Placental epithelial cell (primary cell): ENCODE measurements around the gene MOXD1. TPM values are rescaled to one million over a fixed set of nuclear protein-coding genes. Genes with fewer than 3 reads are reported as not detected.

Source experiments
- total RNA-seq: library from RNA; depleted of rRNA; stranded (reverse); fragments of >200 nt; gene quantifications from 2 replicates; pipeline ENCODE4 v1.2.3, GENCODE V29; 2012

The MOXD1 gene
- 71.0 and 119 TPM in 2 replicates for total RNA-seq

DNA sequence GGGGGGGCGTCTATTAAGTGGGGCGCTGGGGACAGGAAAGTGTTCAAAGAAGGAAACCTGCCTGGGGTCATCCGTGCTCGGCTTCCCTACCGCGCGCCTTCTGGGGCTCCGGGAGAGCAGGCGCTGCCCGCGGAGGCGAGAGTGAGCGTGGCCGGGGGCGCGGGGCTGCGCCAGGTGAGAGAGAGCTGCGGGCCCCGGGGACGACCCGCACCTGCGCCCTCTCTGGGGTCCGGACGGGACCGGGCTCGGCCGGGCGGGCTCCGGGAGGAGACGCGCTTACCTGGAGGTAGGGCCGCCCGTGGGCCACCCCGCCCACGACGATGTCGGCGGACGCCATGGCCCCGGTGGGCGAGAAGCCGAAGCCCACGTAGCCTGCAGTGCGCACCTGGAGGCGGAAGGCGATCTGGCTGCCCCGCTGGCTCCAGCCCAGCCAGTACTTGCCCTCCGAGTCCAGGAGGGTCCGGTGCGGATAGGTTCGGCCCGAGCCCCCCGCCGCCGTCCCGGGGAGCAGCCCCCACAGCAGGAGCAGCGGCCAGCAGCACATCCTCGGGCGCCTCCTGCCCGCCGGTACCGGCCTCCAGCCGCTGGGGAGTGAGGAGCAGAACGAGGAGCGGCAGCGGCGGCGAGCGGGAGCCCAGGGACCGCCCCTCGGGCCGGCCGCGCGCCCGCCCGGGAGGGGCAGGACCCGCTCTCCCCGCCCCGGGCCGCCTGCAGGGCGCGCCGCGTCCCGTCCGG lies at the start of gene MOXD1:
Gene MOXD1 (minus strand): TSS at position 593 of the 735 bp plus-strand sequence. CDS start 49 bp downstream, at position 544.

Other genes with a start within 250 kb of the MOXD1 start
- 20.0 and 55.7 TPM in 2 replicates for gene STX7, start 111.6 kb upstream of the MOXD1 start, total RNA-seq
- not detected in 2 replicates for gene TAAR9, start 136.8 kb upstream of the MOXD1 start, total RNA-seq
- gene TAAR8, start 151.2 kb upstream of the MOXD1 start, total RNA-seq: not detected in 2 replicates
- gene TAAR6, start 168.8 kb upstream of the MOXD1 start, total RNA-seq: not detected in 2 replicates
- not detected in 2 replicates for gene TAAR5, start 188.3 kb upstream of the MOXD1 start, total RNA-seq
- gene TAAR2, start 222.8 kb upstream of the MOXD1 start, total RNA-seq: not detected in 2 replicates